CD14-positive monocyte (primary cell): ENCODE measurements around the gene SLC35B1. TPM values are rescaled to one million over a fixed set of nuclear protein-coding genes. Genes with fewer than 3 reads are reported as not detected.

ENCODE experiments used
- DNase-seq, 3 donors: peaks; one replicate each; pipeline ENCODE4 v3.0.0-alpha.2; 2011 to 2022
- H2AFZ ChIP-seq: 2 replicates; pipeline ENCODE4 v1.6.0; 2012; ENCODE audit warnings: mild to moderate bottlenecking, low read depth, low read length, inconsistent platforms; ENCODE audit not compliant: insufficient read depth, poor library complexity, severe bottlenecking
- H3K27ac ChIP-seq, 2 donors: 1 replicate in 1 of 2; 2 replicates in 1 of 2; pipeline ENCODE4 v1.5.1; 2012 to 2013; ENCODE audit warnings: low read length in 2 of 2, control low read depth in 1 of 2, inconsistent platforms in 1 of 2, low read depth in 1 of 2, mild to moderate bottlenecking in 1 of 2
- H3K27me3 ChIP-seq, 2 donors: one replicate each; pipeline versions ENCODE4 v1.6.0 to v1.6.1; 2011 to 2013; ENCODE audit warnings: low read length in 2 of 2; ENCODE audit not compliant: control insufficient read depth in 2 of 2, insufficient read depth in 2 of 2
- H3K36me3 ChIP-seq, 2 donors: replicated peaks in 1 of 2; 1 replicate in 1 of 2; 2 replicates in 1 of 2; pipeline versions ENCODE4 v1.5.1 to v1.6.1; 2012 to 2013; ENCODE audit warnings: low read length in 2 of 2, control low read depth in 1 of 2, inconsistent platforms in 1 of 2, mild to moderate bottlenecking in 1 of 2; ENCODE audit not compliant: insufficient read depth in 2 of 2, control insufficient read depth in 1 of 2
- H3K4me1 ChIP-seq, 2 donors: 1 replicate in 1 of 2; 2 replicates in 1 of 2; pipeline versions ENCODE4 v1.5.1 to v1.6.1; 2012 to 2013; ENCODE audit warnings: low read length in 2 of 2, control low read depth in 1 of 2, inconsistent platforms in 1 of 2, mild to moderate bottlenecking in 1 of 2, moderate library complexity in 1 of 2; ENCODE audit not compliant: insufficient read depth in 2 of 2, control insufficient read depth in 1 of 2
- H3K4me2 ChIP-seq: replicated peaks from 2 replicates; pipeline ENCODE3; 2012; ENCODE audit warnings: low read length, moderate library complexity, mild to moderate bottlenecking; ENCODE audit not compliant: poor library complexity, severe bottlenecking; ENCODE audit errors: extremely low read depth
- H3K4me3 ChIP-seq, 3 experiments: fragments of 200-600 bp in 1 of 3; sonication (generic) in 1 of 3; replicated peaks in 1 of 3; 1 replicate in 2 of 3; 2 replicates in 1 of 3; pipeline ENCODE4 v1.5.1; 2011 to 2013; ENCODE audit warnings: low read length in 3 of 3, mild to moderate bottlenecking in 3 of 3, control low read depth in 2 of 3, low read depth in 2 of 3, inconsistent platforms in 1 of 3, moderate library complexity in 1 of 3
- H3K79me2 ChIP-seq: 2 replicates; pipeline ENCODE4 v1.6.0; 2012; ENCODE audit warnings: mild to moderate bottlenecking, control low read depth, inconsistent platforms, low read length, moderate library complexity; ENCODE audit not compliant: insufficient read depth
- H3K9ac ChIP-seq: 2 replicates; pipeline ENCODE4 v1.6.0; 2017; ENCODE audit warnings: low read length, mild to moderate bottlenecking; ENCODE audit not compliant: insufficient read depth, poor library complexity, severe bottlenecking
- H3K9me3 ChIP-seq, 2 donors: replicated peaks in 1 of 2; 1 replicate in 1 of 2; 2 replicates in 1 of 2; pipeline versions ENCODE4 v1.5.1 to v1.6.1; 2012 to 2013; ENCODE audit warnings: low read length in 2 of 2, control low read depth in 1 of 2; ENCODE audit not compliant: control insufficient read depth in 1 of 2, insufficient read depth in 1 of 2
- H4K20me1 ChIP-seq: 2 replicates; pipeline ENCODE4 v1.6.0; 2012; ENCODE audit warnings: mild to moderate bottlenecking, low read length, control low read depth, moderate library complexity; ENCODE audit not compliant: insufficient read depth
- H3K27ac Mint-ChIP-seq, 7 donors: one replicate each; pipeline ENCODE4 v1.8.0; 2020; ENCODE audit warnings: mild to moderate bottlenecking in 7 of 7, mixed read lengths in 7 of 7, moderate library complexity in 6 of 7, inconsistent platforms in 2 of 7
- H3K27me3 Mint-ChIP-seq, 3 donors: one replicate each; pipeline ENCODE4 v1.8.0; 2021 to 2022; ENCODE audit warnings: low read depth in 3 of 3, mild to moderate bottlenecking in 3 of 3, mixed read lengths in 3 of 3, moderate library complexity in 3 of 3, inconsistent platforms in 1 of 3
- H3K36me3 Mint-ChIP-seq, 2 donors: one replicate each; pipeline ENCODE4 v1.8.0; 2020; ENCODE audit warnings: mixed read lengths in 2 of 2, inconsistent platforms in 1 of 2, mild to moderate bottlenecking in 1 of 2
- H3K4me1 Mint-ChIP-seq: one replicate; pipeline ENCODE4 v1.8.0; 2020; ENCODE audit warnings: mild to moderate bottlenecking, mixed read lengths
- H3K4me3 Mint-ChIP-seq, 2 donors: one replicate each; pipeline ENCODE4 v1.8.0; 2020; ENCODE audit warnings: mild to moderate bottlenecking in 2 of 2, mixed read lengths in 2 of 2, moderate library complexity in 1 of 2
- H3K9me3 Mint-ChIP-seq, 7 donors: one replicate each; pipeline ENCODE4 v1.8.0; 2020 to 2022; ENCODE audit warnings: mixed read lengths in 7 of 7, mild to moderate bottlenecking in 6 of 7, moderate library complexity in 6 of 7, inconsistent platforms in 2 of 7
- WGBS: methylation state at CpG from one replicate; pipeline ENCODE4 v1.1.5; 2013; ENCODE audit warnings: missing lambda C conversion rate; ENCODE audit not compliant: insufficient coverage; 5-methylcytosine and 5-hydroxymethylcytosine counted together
- intact Hi-C, 2 donors: fragments of 100-400 bp; cut with micrococcal nuclease; formaldehyde crosslinking; loops; one replicate each; pipeline versions ENCODE4 v1.15.0 to v1.15.1; 2023
- polyA plus RNA-seq, 3 donors: library from polyadenylated mRNA; depleted of rRNA in 1 of 3; unstranded in 2 of 3; stranded (reverse) in 1 of 3; fragments of 300-500 nt in 2 of 3; fragments of >200 nt in 1 of 3; fragmentation: Illumina TruSeq in 2 of 3; gene quantifications; 1 replicate in 2 of 3; 2 replicates in 1 of 3; pipeline ENCODE4 v1.2.3, GENCODE V29; 2012 to 2021
- TF ChIP-seq, protein P1 (sequence below): fragments of 200-600 bp; IDR thresholded peaks from one replicate; pipeline ENCODE4 v1.8.0; 2022; ENCODE audit warnings: antibody characterized with exemption, mild to moderate bottlenecking

Gene SLC35B1
- polyA plus RNA-seq, 3 donors: 56.0 to 61.0 (median 58.8) TPM

DNA sequence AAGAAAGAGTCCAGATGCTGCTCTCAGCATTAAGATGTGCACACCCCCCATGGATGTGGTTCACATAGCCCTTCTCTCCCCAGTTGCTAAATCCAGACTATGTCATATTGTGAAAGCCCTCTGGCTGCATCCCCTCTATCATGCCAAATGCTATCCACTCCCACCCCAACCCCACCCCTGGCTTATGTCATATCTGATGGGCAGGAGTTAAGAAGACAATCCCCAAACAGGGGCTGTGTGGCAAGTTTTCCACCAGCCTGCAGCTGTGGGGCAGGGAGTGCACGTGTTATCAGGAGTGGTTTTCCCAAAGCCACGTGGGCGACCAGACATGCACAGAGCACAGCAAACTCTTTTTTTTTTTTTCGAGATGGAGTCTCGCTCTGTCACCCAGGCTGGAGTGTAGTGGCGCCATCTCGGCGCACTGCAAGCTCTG, 46.2 kb upstream of the SLC35B1 start:
- Histone ChIP-seq H4K20me1 (peaks cover 33% of the 10 kb centered on the region), H3K36me3 (peaks cover 13 to 14% of the 10 kb centered on the region in 2 donors), H2AFZ (no peak overlapping the region), H3K79me2 (peaks cover 96% of the 10 kb centered on the region), H3K27ac (no peak overlapping the region), H3K4me1 (peaks cover 0 to 6% of the 10 kb centered on the region in 2 donors), H3K9ac (no peak overlapping the region), H3K4me2 (no peak overlapping the region), H3K4me3 (no peak overlapping the region), H3K27me3 (no peaks in the 10 kb centered on the region), H3K9me3 (no peaks in the 10 kb centered on the region)
- Mint-ChIP-seq H3K4me1 (peaks cover 47% of the 10 kb centered on the region), H3K4me3 (no peak overlapping the region), H3K9me3 (no peaks in the 10 kb centered on the region), H3K27me3 (no peaks in the 10 kb centered on the region), H3K27ac (peak overlapping the region in 3 of 7 donors; percentile 15 to 59 (median 40)), H3K36me3 (peaks cover 9 to 32% of the 10 kb centered on the region in 2 donors)
- no peak for DNase-seq
- 14% methylated on average over 4 of the region's 8 CpGs for WGBS
- intact Hi-C loops: no loop called here
- TF ChIP-seq, protein P1, sequence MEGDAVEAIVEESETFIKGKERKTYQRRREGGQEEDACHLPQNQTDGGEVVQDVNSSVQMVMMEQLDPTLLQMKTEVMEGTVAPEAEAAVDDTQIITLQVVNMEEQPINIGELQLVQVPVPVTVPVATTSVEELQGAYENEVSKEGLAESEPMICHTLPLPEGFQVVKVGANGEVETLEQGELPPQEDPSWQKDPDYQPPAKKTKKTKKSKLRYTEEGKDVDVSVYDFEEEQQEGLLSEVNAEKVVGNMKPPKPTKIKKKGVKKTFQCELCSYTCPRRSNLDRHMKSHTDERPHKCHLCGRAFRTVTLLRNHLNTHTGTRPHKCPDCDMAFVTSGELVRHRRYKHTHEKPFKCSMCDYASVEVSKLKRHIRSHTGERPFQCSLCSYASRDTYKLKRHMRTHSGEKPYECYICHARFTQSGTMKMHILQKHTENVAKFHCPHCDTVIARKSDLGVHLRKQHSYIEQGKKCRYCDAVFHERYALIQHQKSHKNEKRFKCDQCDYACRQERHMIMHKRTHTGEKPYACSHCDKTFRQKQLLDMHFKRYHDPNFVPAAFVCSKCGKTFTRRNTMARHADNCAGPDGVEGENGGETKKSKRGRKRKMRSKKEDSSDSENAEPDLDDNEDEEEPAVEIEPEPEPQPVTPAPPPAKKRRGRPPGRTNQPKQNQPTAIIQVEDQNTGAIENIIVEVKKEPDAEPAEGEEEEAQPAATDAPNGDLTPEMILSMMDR: no peak

DNA sequence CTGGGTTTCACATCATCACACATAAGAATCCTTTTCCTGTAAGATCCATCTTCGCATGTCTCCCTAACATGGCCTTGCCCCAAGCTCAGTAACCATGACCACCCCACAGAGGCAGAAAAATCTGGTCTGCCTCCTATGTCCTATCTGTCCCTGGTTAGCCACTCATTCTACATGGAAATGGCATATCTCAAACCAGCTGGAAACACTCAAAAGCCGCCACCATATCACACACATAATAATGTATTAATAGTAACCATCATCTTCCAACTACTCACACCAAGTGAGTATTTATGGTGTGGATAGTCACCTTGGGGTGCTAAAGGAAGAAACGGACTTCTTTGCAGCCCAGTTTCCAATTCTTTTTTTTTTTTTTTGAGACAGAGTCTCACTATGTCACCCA, 44.7 kb upstream of the SLC35B1 start:
- Mint-ChIP-seq H3K36me3 (peaks cover 12 to 29% of the 10 kb centered on the region in 2 donors), H3K27me3 (no peaks in the 10 kb centered on the region), H3K4me3 (peak overlapping the region in 1 of 2 donors; percentile 17), H3K4me1 (peaks cover 58% of the 10 kb centered on the region), H3K27ac (peak overlapping the region in 2 of 7 donors; percentile 1 to 47), H3K9me3 (no peaks in the 10 kb centered on the region)
- Histone ChIP-seq H3K4me1 (peaks cover 13 to 18% of the 10 kb centered on the region in 2 donors), H3K4me2 (no peak overlapping the region), H3K79me2 (peaks cover 100% of the 10 kb centered on the region), H3K27me3 (no peaks in the 10 kb centered on the region), H3K27ac (no peak overlapping the region), H2AFZ (no peak overlapping the region), H3K9ac (no peak overlapping the region), H3K4me3 (no peak overlapping the region), H3K9me3 (no peaks in the 10 kb centered on the region), H4K20me1 (peaks cover 32% of the 10 kb centered on the region), H3K36me3 (peaks cover 9 to 18% of the 10 kb centered on the region in 2 donors)
- 90% methylated on average over 1 of the region's 3 CpGs for WGBS
- DNase-seq: no peak
- intact Hi-C loops: no loop called here
- TF ChIP-seq, protein P1: no peak
